ENCODE measurements around the gene CD82.
A peak's percentile ranks its signal among the peaks of the same experiment; 100 is the strongest.

Gene CD82

GRCh38 chr11:44605068-44605708 is 39.7 kb downstream of the CD82 start:
- DNase-seq: no peak

GRCh38 chr11:44605965-44606364 is 40.5 kb downstream of the CD82 start:
- no peak for DNase-seq

GRCh38 chr11:44606472-44606871 is 41.0 kb downstream of the CD82 start:
- DNase-seq: no peak

- DNase-seq: no peak
Observed at GRCh38 chr11:44607319-44607962, 42.0 kb downstream of the CD82 start.

GRCh38 chr11:44607987-44608386 is 42.5 kb downstream of the CD82 start:
- DNase-seq: peak; percentile 42

GRCh38 chr11:44608651-44608990 is 43.2 kb downstream of the CD82 start:
- DNase-seq: peak; percentile 83

GRCh38 chr11:44608991-44609782 is 43.7 kb downstream of the CD82 start:
- DNase-seq: peak; percentile 72

- DNase-seq: no peak
Observed at GRCh38 chr11:44609783-44610155, 44.3 kb downstream of the CD82 start.

GRCh38 chr11:44610186-44610955 is 44.9 kb downstream of the CD82 start:
- no peak for DNase-seq

- DNase-seq: no peak
Observed at GRCh38 chr11:44611088-44611487, 45.6 kb downstream of the CD82 start.

GRCh38 chr11:44611687-44612434 is 46.4 kb downstream of the CD82 start:
- DNase-seq: no peak

- DNase-seq: no peak
Observed at GRCh38 chr11:44613153-44613552, 47.7 kb downstream of the CD82 start.

GRCh38 chr11:44614281-44614775 is 48.9 kb downstream of the CD82 start:
- DNase-seq: no peak

- no peak for DNase-seq
Observed at GRCh38 chr11:44615041-44615755, 49.7 kb downstream of the CD82 start.

- DNase-seq: no peak
Observed at GRCh38 chr11:44615913-44616791, 50.7 kb downstream of the CD82 start.

GRCh38 chr11:44617671-44618461 is 52.4 kb downstream of the CD82 start:
- no peak for DNase-seq

- no peak for DNase-seq
Observed at GRCh38 chr11:44618561-44619425, 53.3 kb downstream of the CD82 start.

- no peak for DNase-seq
Observed at GRCh38 chr11:44620328-44620725, 54.9 kb downstream of the CD82 start.

- DNase-seq: no peak
Observed at GRCh38 chr11:44621140-44621681, 55.7 kb downstream of the CD82 start.
